GM12891 (cell line): ENCODE data around the gene RAB34. TPM values are rescaled to one million over a fixed set of nuclear protein-coding genes. Genes with fewer than 3 reads are reported as not detected.
A peak's percentile ranks its signal among the peaks of the same experiment; 100 is the strongest.

ENCODE experiments used
- DNase-seq: peaks from one replicate; pipeline ENCODE4 v3.0.0; 2011; ENCODE audit warnings: low spot score; ENCODE audit not compliant: insufficient read length
- FAIRE-seq: peaks from 2 replicates; lab custom pipeline; 2011; peaks lifted over from hg19 to GRCh38; lab: Jason Lieb, UNC
- PAX5 ChIP-seq: IDR thresholded peaks from 2 replicates; pipeline ENCODE4 v1.6.1; 2011; ENCODE audit warnings: low read length, moderate library complexity, mild to moderate bottlenecking; ENCODE audit not compliant: insufficient read depth, severe bottlenecking
- POLR2A ChIP-seq: IDR thresholded peaks from 2 replicates; pipeline ENCODE4 v1.6.1; 2011; ENCODE audit warnings: low read depth, low read length, control low read depth
- POLR2AphosphoS5 ChIP-seq: IDR thresholded peaks from 2 replicates; pipeline ENCODE4 v1.6.1; 2011; ENCODE audit warnings: low read depth, low read length, control low read depth
- POU2F2 ChIP-seq: IDR thresholded peaks from 2 replicates; pipeline ENCODE4 v1.6.1; 2011; ENCODE audit warnings: low read depth, mild to moderate bottlenecking, control low read depth, low read length, moderate library complexity
- SPI1 ChIP-seq: IDR thresholded peaks from 2 replicates; pipeline ENCODE4 v1.6.1; 2011; ENCODE audit warnings: low read depth, low read length, control low read depth
- TAF1 ChIP-seq: IDR thresholded peaks from 2 replicates; pipeline ENCODE4 v1.6.1; 2011; ENCODE audit warnings: low read depth, low read length, control low read depth
- polyA plus RNA-seq: library from polyadenylated mRNA; unstranded; fragments of >200 nt; gene quantifications from one replicate; pipeline ENCODE4 v1.2.1, GENCODE V29; 2012; ENCODE audit warnings: low read depth, missing spikeins, inconsistent platforms; ENCODE audit not compliant: missing spikeins

RAB34 gene, protein sequence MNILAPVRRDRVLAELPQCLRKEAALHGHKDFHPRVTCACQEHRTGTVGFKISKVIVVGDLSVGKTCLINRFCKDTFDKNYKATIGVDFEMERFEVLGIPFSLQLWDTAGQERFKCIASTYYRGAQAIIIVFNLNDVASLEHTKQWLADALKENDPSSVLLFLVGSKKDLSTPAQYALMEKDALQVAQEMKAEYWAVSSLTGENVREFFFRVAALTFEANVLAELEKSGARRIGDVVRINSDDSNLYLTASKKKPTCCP
- polyA plus RNA-seq, result 5.3 TPM

DNA sequence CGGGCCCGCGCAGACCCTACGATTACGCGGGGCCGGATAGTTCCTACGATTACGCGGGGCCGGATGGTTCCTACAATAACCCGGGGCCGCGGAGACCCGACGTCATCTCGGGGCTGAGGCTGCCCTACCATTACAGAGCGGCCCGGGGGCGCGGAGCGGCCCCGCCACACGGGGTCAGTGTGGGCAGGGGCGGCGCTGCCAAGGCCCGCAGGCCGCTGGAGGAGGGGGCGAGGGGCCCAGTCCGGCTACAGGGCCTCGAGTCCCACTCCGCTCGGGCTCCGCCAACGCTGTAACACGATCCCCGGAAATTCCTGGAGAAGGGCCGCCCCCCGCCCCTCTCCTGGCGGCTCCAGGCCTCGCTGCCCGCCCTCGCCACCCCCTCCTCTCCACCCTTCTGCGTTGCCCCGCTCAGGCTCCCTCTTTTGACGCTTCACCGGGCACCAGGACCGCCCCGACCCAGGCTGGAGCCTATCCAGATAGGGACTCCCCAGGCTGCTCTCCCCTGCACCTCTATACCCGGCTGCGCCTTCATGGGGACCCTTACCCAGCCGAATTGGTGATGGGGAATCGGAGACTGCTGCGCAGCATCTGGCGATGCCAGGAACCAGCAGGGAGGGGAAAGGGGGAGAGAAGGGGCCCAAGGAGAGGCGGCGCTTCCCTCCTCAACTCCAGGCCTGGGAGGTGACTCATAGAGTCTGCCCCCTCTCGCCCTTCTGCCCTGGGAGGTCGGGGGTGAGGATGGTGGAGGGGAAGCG lies at the start of gene RAB34:
RAB34 (minus strand) TSS at position 291 of the 755 bp plus-strand sequence. CDS start 602 bp downstream, outside the sequence.
- DNase-seq (no peak), FAIRE-seq (peak; percentile 5)
- no peak for TF ChIP-seq POLR2A
- TF ChIP-seq POLR2AphosphoS5, result no peak
- no peak for TF ChIP-seq TAF1
- no peak for TF ChIP-seq POU2F2
- TF ChIP-seq PAX5, result no peak
- no peak for TF ChIP-seq SPI1

DNA sequence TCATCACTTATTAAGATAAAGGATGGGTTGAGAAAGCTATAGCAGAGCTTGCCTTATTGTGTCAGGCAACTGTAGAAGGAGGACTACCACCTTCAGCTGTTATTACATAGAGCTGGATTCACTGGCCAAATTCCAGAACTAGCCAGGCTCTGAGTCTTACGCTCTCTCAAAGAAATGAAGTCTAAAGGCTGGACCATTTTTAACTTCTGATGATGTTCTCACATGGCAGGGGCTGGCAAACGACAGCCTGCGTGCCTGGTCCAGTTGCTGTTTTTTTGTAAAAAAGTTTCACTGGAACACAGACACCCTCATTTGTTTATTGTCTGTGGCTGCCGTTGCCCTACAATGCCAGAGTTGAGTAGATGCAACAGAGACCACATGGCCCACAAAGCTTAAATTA lies 47.4 kb upstream of the RAB34 start:
- TF ChIP-seq POU2F2 (no peak), POLR2A (no peak), SPI1 (no peak), POLR2AphosphoS5 (no peak), TAF1 (no peak), PAX5 (no peak)
- no peak for FAIRE-seq
- DNase-seq, result no peak

DNA sequence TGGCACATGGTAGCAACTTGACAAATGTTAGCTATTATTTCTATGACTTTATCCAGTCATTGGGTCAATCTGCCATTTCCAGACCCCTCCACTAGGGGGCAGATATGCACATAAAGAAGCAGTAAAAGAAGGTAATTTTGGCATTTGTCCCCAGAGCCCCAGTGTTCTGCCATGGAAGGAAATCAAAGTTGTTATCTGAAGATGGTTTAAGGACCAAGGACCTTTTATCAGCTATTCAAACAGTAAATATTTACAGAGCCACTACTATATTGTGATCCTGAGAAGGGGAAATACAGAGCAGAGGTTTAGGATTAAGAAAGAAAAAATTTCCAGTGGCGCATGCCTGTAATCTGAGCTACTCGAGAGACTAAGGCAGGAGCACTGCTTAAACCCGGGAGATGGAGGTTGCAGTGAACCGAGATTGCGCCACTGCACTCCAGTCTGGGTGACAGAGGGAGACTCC lies 46.2 kb upstream of the RAB34 start:
- DNase-seq (no peak), FAIRE-seq (peak; percentile 47)
- no peak for TF ChIP-seq POU2F2
- TF ChIP-seq PAX5, result no peak
- no peak for TF ChIP-seq SPI1
- TF ChIP-seq POLR2AphosphoS5, result no peak
- TF ChIP-seq TAF1, result no peak

DNA sequence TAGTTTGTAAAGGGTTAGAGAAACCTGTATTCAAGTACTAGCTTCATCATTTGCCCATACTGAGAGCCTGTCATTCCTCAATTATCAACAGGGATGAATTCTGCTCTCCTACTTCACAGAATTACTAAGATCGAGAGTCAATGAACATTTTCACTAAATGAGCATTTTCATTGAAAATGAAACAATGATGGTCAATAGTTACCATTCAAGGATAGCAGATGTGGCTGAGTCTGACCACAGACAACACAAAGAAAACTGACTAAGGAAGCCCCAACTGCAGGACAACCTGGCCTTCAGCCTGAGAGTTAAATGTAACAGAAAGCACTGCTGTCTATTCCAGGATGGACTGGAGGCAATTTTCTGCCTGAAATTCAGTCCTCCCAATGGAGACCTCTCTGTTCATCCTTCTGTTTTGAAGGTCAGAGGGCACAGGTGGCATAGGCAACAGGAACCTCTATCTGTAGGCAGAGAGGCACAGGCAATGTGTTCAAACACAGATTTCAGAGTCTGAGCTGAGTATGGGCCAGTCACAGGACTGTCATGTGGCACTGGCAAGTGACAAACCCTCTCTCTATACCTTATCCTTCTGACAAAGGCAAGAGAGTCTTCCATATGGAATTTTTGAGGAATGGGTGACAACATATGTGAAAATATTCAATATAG lies 45.6 kb upstream of the RAB34 start:
- FAIRE-seq (peak; percentile 72), DNase-seq (no peak)
- TF ChIP-seq SPI1 (no peak), TAF1 (no peak), POU2F2 (no peak), PAX5 (no peak), POLR2A (no peak), POLR2AphosphoS5 (no peak)

DNA sequence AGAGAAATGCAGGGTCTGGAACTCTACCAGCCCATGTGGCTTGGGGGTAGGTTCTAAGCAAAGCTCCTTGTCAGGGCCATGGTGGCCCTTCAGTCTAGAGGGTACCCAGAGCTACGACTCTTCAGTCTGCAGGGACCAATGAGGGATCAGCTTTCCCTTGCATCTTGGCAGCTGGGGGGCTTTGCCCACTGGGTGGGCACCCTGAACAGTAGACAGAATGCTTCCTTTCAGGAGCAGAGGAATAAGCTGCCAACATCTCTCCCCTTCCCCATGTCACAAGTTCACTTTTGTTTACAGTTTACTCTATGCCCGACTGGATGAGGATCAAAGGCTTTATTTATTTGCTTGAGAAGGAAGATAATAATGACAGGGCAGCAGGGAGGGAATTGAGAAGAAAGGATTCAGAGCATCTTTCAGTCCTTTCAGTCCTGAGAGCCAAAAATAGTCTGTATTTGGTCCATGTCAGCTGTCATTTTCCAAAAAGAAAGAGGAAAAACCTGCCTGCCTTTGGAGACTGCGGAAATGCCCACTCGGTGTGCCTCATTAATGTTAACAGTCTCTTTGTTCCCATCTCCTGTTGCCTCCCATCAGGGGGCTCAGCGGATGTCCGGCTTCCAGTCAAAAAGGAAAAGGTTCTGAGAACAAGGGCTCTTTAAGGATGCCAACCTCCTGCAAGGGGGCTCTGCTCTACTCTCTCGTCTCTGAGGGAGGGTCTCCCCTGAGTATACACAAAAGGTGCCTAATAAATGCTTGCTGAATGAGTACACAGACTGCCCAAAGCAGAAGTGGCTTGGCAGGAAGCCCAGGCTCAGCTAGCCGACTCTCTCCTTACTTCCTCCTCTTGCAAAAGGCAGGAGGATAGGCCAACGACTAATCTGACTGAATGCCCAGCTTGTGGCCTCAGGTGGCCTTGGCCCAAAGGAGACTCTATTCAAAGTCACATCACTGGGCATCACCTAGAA lies 43.2 kb upstream of the RAB34 start:
- TF ChIP-seq SPI1, result peak; percentile 19; the same call in 1 of the 2 replicates
- no peak for TF ChIP-seq TAF1
- DNase-seq (no peak), FAIRE-seq (no peak)

DNA sequence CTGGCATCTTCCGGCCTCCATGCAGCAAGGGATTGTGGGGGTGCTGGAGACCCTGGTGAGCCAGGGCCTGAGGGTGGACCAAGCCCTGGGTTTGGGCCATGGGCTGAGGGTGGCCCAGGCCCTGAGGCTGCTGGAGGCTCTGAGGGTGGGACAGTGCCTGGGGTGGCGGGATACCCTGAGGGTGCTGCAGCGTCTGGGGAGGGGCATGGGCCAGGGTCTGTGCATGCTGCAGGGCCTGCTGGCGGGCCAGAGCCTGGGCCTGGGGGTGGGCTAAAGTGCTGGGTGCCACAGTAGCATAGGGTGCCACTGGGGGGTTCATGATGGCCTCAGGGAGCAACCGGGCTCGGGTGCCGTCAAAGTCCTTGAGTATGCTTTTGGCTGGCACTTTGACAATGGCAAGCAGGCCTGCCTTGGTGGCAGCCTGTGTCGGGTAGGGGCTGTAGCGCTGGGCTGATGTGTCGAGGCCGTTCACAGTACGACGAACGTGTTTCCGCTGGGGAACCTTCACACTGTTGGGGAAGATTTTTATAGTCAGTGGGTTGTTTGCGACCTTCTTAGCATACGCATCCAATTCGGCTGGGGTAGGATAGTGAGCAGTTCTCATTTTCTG lies 41.7 kb upstream of the RAB34 start:
- DNase-seq (no peak), FAIRE-seq (no peak)
- TF ChIP-seq POLR2A, result no peak
- no peak for TF ChIP-seq SPI1
- no peak for TF ChIP-seq POU2F2
- no peak for TF ChIP-seq POLR2AphosphoS5

DNA sequence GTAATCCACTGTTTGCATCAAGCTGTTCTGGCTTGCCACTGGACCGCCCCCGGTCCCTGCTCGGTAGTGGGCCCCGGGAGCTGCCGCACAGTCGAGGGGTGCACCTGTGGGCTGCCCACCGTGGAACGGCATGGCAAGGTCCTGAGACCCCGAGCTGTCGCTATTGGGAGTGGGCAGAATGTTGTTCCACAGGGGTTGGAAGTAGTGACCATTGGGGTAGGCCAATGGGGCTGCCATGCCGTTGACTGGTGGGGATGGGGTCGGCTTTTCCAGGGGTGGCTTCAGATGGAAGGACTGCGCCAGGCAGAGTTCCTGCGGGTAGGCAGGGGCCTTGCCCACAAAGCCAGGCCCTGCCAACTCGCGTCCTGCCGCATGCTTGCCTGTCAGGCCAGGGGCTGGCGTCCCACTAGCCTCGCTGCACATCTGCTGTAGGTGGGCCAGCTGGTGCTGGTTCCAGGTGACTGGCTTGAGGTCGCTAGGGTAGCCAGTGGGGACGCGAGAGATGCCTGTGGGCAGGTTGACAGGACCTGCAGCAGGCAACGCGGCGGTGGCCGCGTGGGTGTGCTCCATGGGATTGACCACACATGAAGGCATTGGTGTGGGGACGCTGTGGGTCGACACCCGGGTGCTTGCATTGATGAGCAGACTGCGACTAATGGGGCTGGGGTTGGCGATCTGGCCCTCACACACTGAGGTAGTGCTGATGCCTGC lies 40.9 kb upstream of the RAB34 start:
- TF ChIP-seq PAX5 (no peak), TAF1 (no peak), SPI1 (no peak), POLR2AphosphoS5 (no peak), POLR2A (no peak), POU2F2 (no peak)
- DNase-seq (no peak), FAIRE-seq (no peak)
